ENCODE measurements around the gene DYNC1H1.

GRCh38 chr14:101929096-101929495, 35.3 kb upstream of the DYNC1H1 start:
- TF ChIP-seq, protein P1, sequence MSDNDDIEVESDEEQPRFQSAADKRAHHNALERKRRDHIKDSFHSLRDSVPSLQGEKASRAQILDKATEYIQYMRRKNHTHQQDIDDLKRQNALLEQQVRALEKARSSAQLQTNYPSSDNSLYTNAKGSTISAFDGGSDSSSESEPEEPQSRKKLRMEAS (IDR thresholded peaks at IDR 0.05), result no peak
- TF ChIP-seq, protein P2, sequence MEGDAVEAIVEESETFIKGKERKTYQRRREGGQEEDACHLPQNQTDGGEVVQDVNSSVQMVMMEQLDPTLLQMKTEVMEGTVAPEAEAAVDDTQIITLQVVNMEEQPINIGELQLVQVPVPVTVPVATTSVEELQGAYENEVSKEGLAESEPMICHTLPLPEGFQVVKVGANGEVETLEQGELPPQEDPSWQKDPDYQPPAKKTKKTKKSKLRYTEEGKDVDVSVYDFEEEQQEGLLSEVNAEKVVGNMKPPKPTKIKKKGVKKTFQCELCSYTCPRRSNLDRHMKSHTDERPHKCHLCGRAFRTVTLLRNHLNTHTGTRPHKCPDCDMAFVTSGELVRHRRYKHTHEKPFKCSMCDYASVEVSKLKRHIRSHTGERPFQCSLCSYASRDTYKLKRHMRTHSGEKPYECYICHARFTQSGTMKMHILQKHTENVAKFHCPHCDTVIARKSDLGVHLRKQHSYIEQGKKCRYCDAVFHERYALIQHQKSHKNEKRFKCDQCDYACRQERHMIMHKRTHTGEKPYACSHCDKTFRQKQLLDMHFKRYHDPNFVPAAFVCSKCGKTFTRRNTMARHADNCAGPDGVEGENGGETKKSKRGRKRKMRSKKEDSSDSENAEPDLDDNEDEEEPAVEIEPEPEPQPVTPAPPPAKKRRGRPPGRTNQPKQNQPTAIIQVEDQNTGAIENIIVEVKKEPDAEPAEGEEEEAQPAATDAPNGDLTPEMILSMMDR (IDR thresholded peaks at IDR 0.05 in 2 of 3, conservative IDR thresholded peaks at IDR 0.05 in 1 of 3; ENCODE audit: borderline replicate concordance in 1 of 3, insufficient read depth in 1 of 3, low read depth in 2 of 3, low read length in 2 of 3), result no peak
- TF ChIP-seq EZH2 (IDR thresholded peaks at IDR 0.05) (no peak), POLR2AphosphoS5 (IDR thresholded peaks at IDR 0.05; ENCODE audit: low read depth, low read length) (no peak)
- TF ChIP-seq, protein P3, sequence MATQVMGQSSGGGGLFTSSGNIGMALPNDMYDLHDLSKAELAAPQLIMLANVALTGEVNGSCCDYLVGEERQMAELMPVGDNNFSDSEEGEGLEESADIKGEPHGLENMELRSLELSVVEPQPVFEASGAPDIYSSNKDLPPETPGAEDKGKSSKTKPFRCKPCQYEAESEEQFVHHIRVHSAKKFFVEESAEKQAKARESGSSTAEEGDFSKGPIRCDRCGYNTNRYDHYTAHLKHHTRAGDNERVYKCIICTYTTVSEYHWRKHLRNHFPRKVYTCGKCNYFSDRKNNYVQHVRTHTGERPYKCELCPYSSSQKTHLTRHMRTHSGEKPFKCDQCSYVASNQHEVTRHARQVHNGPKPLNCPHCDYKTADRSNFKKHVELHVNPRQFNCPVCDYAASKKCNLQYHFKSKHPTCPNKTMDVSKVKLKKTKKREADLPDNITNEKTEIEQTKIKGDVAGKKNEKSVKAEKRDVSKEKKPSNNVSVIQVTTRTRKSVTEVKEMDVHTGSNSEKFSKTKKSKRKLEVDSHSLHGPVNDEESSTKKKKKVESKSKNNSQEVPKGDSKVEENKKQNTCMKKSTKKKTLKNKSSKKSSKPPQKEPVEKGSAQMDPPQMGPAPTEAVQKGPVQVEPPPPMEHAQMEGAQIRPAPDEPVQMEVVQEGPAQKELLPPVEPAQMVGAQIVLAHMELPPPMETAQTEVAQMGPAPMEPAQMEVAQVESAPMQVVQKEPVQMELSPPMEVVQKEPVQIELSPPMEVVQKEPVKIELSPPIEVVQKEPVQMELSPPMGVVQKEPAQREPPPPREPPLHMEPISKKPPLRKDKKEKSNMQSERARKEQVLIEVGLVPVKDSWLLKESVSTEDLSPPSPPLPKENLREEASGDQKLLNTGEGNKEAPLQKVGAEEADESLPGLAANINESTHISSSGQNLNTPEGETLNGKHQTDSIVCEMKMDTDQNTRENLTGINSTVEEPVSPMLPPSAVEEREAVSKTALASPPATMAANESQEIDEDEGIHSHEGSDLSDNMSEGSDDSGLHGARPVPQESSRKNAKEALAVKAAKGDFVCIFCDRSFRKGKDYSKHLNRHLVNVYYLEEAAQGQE (IDR thresholded peaks at IDR 0.05; ENCODE audit: low read depth), result no peak

Data from HCT116 (cell line).